Measurements from ENCODE around the gene DNAJC5G. TPM values are rescaled to one million over a fixed set of nuclear protein-coding genes. Genes with fewer than 3 reads are reported as not detected.
"Not testable (repeated sequence)": the region's sequence is repeated elsewhere in the genome, so short reads cannot be mapped to it uniquely, and the experiment has no call there.

DNAJC5G gene
- total RNA-seq, 1 experiment from 2014 or later, result 2.4 TPM

DNA sequence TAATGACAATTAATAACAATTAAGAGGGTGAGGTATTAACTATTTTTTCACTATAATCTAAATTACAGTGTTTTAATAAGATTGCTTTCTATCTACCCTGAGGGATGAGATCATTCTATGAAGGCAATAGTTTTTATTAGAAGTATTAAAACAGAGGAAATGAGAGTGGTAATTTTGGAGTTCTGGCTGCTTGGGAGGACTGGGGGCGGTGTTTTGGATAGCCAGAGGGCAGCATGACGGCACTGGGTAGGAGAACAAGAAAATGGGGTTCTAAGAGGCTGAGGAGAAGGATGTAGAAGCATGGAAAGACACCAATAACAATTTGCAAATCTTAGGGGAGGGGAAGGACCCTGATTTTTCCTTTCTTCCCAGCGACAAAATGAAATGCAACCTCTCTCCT lies 5.1 kb upstream of the DNAJC5G start:
- Histone ChIP-seq H3K4me1 (ENCODE audit: insufficient read depth, low read length, poor library complexity, severe bottlenecking) (no peaks in the 10 kb centered on the region), H3K27me3 (replicated peaks; ENCODE audit: insufficient read depth, low read depth, low read length, poor library complexity) (no peaks in the 10 kb centered on the region), H3K36me3 (ENCODE audit: insufficient read depth, low read length, poor library complexity, severe bottlenecking) (no peaks in the 10 kb centered on the region), H3K9me3 (ENCODE audit: low read depth, low read length, poor library complexity, severe bottlenecking) (no peaks in the 10 kb centered on the region), H3K4me3 (ENCODE audit: low read depth, low read length, poor library complexity, severe bottlenecking) (no peak overlapping the region), H3K27ac (ENCODE audit: low read depth, low read length, poor library complexity, severe bottlenecking) (no peak overlapping the region)
- ChIA-PET POLR2A (ENCODE audit: low non-redundant PET) (no interaction called here), CTCF (interaction anchor here (0.6 to 1.4 kb wide), 2 partner anchors 33 to 139 kb away, joined by 3 to 5 read pairs; partner anchors contain the start of gene PPM1G)
- BruUV-seq (replicated peaks), result no TSS peak
- no peak for TF ChIP-seq EZH2 (IDR thresholded peaks at IDR 0.05; ENCODE audit: borderline replicate concordance, low read depth, low read length, poor library complexity, severe bottlenecking)
- TF ChIP-seq, protein P1, sequence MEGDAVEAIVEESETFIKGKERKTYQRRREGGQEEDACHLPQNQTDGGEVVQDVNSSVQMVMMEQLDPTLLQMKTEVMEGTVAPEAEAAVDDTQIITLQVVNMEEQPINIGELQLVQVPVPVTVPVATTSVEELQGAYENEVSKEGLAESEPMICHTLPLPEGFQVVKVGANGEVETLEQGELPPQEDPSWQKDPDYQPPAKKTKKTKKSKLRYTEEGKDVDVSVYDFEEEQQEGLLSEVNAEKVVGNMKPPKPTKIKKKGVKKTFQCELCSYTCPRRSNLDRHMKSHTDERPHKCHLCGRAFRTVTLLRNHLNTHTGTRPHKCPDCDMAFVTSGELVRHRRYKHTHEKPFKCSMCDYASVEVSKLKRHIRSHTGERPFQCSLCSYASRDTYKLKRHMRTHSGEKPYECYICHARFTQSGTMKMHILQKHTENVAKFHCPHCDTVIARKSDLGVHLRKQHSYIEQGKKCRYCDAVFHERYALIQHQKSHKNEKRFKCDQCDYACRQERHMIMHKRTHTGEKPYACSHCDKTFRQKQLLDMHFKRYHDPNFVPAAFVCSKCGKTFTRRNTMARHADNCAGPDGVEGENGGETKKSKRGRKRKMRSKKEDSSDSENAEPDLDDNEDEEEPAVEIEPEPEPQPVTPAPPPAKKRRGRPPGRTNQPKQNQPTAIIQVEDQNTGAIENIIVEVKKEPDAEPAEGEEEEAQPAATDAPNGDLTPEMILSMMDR (conservative IDR thresholded peaks at IDR 0.05; ENCODE audit: low read depth, low read length), result no peak
- no peak for DNase-seq (ENCODE audit: low spot score)
- intact Hi-C loops (cut with micrococcal nuclease; ENCODE audit: unreplicated experiment), result no loop called here

DNA sequence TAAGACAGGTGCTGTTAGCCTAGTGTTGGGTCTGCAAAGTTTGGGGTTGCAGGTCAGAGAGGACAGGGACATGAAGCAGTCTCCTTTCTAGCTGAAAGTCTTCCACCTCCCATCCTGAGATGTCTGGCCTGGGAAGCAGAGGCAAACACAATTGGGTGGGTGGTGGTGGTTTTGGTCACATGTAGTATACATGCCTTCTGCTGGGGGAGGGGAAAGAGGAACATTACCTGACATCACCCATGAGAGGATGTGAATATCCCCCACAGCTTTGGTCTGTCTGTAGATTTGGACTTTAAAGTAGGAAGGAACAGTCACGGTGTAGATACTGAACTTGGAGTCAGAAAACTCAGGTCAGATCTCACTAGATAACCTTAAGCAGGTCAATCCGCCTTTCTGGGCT lies 4.6 kb upstream of the DNAJC5G start:
- no peaks in the 10 kb centered on the region for H3K27me3 ChIP-seq (replicated peaks; ENCODE audit: insufficient read depth, low read depth, low read length, poor library complexity)
- no peak overlapping the region for H3K4me3 ChIP-seq (ENCODE audit: low read depth, low read length, poor library complexity, severe bottlenecking)
- BruUV-seq (replicated peaks), result no TSS peak
- intact Hi-C loops (cut with micrococcal nuclease; ENCODE audit: unreplicated experiment), result no loop called here
- CTCF ChIA-PET, result interaction anchor here (0.6 to 1.4 kb wide), 2 partner anchors 33 to 139 kb away, joined by 3 to 5 read pairs; partner anchors contain the start of gene PPM1G
- DNase-seq (ENCODE audit: low spot score), result no peak
- no peak overlapping the region for H3K27ac ChIP-seq (ENCODE audit: low read depth, low read length, poor library complexity, severe bottlenecking)
- H3K9me3 ChIP-seq (ENCODE audit: low read depth, low read length, poor library complexity, severe bottlenecking), result no peaks in the 10 kb centered on the region
- no peaks in the 10 kb centered on the region for H3K36me3 ChIP-seq (ENCODE audit: insufficient read depth, low read length, poor library complexity, severe bottlenecking)
- no peak for TF ChIP-seq EZH2 (IDR thresholded peaks at IDR 0.05; ENCODE audit: borderline replicate concordance, low read depth, low read length, poor library complexity, severe bottlenecking)
- TF ChIP-seq, protein P1 (conservative IDR thresholded peaks at IDR 0.05; ENCODE audit: low read depth, low read length), result no peak
- no peaks in the 10 kb centered on the region for H3K4me1 ChIP-seq (ENCODE audit: insufficient read depth, low read length, poor library complexity, severe bottlenecking)
- POLR2A ChIA-PET (ENCODE audit: low non-redundant PET), result no interaction called here

DNA sequence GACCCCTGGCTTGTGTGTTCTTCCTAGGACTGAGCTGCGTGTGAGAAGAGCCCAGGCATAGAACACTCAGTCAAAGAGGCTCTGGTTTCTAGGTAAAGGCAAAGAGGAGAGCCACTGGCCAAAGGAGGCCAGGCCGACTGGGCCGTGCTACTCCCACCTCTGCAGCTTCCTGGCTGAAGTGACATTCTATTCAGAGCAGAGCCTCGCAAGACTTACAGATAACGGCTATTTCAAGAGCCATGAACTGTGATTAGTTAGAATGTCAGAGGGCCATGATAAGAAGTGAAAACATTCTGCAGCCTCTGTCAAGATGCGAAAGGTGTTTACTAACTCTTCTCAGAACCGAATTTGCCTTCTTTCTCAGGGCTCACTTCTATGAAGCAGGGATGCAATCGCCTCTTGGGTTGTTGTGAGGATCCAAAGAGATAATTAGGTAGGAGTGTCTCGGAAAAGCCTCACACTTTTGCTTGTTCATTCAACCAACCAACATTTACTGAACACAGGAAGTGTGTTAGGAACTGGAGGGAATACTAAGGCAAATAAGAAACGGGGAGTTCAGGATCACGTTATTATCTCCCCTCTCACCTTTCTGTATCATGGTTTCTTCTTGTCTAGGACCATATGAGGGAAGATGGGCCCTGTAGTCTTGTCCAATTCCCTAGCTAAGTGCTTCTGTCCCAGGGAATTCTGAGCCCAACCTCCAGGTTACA lies 3.4 kb upstream of the DNAJC5G start:
- ChIA-PET POLR2A (ENCODE audit: low non-redundant PET) (no interaction called here), CTCF (no interaction called here)
- Histone ChIP-seq H3K4me1 (ENCODE audit: insufficient read depth, low read length, poor library complexity, severe bottlenecking) (no peaks in the 10 kb centered on the region), H3K27ac (ENCODE audit: low read depth, low read length, poor library complexity, severe bottlenecking) (no peak overlapping the region), H3K9me3 (ENCODE audit: low read depth, low read length, poor library complexity, severe bottlenecking) (no peaks in the 10 kb centered on the region), H3K36me3 (ENCODE audit: insufficient read depth, low read length, poor library complexity, severe bottlenecking) (no peaks in the 10 kb centered on the region), H3K4me3 (ENCODE audit: low read depth, low read length, poor library complexity, severe bottlenecking) (no peak overlapping the region), H3K27me3 (replicated peaks; ENCODE audit: insufficient read depth, low read depth, low read length, poor library complexity) (no peaks in the 10 kb centered on the region)
- TF ChIP-seq, protein P1 (conservative IDR thresholded peaks at IDR 0.05; ENCODE audit: low read depth, low read length), result no peak
- TF ChIP-seq EZH2 (IDR thresholded peaks at IDR 0.05; ENCODE audit: borderline replicate concordance, low read depth, low read length, poor library complexity, severe bottlenecking), result no peak
- intact Hi-C loops (cut with micrococcal nuclease; ENCODE audit: unreplicated experiment), result no loop called here
- no TSS peak for BruUV-seq (replicated peaks)
- no peak for DNase-seq (ENCODE audit: low spot score)

DNA sequence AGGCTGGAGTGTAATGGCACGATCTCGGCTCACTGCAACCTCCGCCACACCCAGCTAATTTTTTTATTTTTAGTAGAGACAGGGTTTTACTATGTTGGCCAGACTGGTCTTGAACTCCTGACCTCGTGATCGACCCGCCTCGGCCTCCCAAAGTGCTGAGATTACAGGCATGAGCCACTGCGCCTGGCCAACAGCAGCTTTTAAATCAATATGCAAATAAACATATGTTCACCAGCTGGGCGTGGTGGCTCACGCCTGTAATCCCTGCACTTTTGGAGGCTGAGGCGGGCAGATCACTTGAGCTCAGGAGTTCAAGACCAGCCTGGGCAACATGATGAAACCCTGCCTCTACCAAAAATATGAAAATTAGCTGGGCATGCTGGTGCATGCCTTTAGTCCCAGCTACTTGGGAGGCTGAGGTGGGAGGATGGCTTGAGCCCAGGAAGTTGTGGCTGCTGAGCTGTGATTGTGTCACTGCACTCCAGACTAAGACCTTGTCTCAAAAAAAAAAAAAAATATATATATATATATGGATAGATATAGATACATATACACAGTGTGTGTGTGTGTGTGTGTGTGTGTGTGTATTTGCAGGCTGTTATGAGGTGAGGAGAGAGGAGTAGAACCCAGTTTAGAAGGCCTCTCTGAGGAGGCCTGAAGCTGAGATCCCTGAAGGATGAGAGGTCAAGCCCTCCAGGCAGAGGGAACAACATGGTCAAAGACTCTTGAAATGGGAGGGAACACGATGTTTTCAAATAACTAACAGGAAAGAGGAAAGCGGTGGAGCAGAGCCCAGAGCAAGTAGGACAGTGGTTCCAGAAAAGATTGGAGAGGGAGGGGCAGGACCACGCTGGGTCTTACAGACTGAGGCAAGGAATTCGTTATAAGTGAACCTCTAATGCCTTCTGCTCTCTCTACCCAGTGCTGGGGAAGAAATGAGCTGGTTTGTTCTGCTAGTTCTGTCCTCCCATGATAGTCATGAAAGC lies 2.4 kb upstream of the DNAJC5G start:
- H3K36me3 ChIP-seq (ENCODE audit: insufficient read depth, low read length, poor library complexity, severe bottlenecking); H3K27ac ChIP-seq (ENCODE audit: low read depth, low read length, poor library complexity, severe bottlenecking); BruUV-seq (replicated peaks); DNase-seq (ENCODE audit: low spot score); H3K4me1 ChIP-seq (ENCODE audit: insufficient read depth, low read length, poor library complexity, severe bottlenecking); H3K4me3 ChIP-seq (ENCODE audit: low read depth, low read length, poor library complexity, severe bottlenecking); H3K27me3 ChIP-seq (replicated peaks; ENCODE audit: insufficient read depth, low read depth, low read length, poor library complexity); H3K9me3 ChIP-seq (ENCODE audit: low read depth, low read length, poor library complexity, severe bottlenecking); intact Hi-C loops (cut with micrococcal nuclease; ENCODE audit: unreplicated experiment): not testable (repeated sequence)
- POLR2A ChIA-PET (ENCODE audit: low non-redundant PET), result interaction anchor here (0.6 kb wide), 1 partner anchor 28 kb away, joined by 17 read pairs; no protein-coding TSS in a partner anchor
- CTCF ChIA-PET, result interaction anchor here (0.6 kb wide), 2 partner anchors 42 to 53 kb away, joined by 3 to 4 read pairs; no protein-coding TSS in a partner anchor

All from A673 (cell line).